ENCODE results near the gene TNFRSF19. TPM values are rescaled to one million over a fixed set of nuclear protein-coding genes. Genes with fewer than 3 reads are reported as not detected.

The TNFRSF19 gene
- total and polyA plus RNA-seq, 2 of the 13 experiments (the other 11 are each of a cell fraction or from before 2014, with no cell fraction given): 75.3 to 77.7 TPM

DNA sequence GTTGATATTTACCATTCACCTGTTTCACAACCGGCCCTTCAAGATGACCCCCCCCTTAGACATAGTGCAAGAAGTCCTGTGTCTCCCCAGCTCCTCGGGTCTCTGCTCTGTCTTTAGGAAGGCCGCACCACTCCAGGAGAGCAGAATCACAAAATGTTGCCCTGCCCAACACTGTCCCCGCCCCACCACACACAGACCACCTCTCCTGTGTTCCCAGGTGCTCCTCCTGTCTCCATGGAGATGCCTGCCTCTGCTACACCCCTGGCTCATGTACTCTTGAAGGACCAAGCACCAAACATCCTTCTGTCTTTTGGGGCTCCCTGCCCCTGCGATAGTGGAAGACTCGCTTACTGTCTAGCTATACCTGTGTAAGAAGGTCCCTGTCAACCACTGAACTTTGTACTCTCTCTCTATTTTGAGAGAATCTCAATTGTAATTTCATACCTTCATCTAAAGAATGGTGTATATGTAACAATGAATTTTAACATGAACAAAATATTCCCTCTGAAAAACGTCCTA, 9.6 kb upstream of the TNFRSF19 start (continued):
- TF ChIP-seq, protein P1, sequence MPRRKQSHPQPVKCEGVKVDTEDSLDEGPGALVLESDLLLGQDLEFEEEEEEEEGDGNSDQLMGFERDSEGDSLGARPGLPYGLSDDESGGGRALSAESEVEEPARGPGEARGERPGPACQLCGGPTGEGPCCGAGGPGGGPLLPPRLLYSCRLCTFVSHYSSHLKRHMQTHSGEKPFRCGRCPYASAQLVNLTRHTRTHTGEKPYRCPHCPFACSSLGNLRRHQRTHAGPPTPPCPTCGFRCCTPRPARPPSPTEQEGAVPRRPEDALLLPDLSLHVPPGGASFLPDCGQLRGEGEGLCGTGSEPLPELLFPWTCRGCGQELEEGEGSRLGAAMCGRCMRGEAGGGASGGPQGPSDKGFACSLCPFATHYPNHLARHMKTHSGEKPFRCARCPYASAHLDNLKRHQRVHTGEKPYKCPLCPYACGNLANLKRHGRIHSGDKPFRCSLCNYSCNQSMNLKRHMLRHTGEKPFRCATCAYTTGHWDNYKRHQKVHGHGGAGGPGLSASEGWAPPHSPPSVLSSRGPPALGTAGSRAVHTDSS (CRISPR knock-in tag; conservative IDR thresholded peaks at IDR 0.05): no peak
- TF ChIP-seq SMAD3 (CRISPR knock-in tag; IDR thresholded peaks at IDR 0.05): no peak
- TF ChIP-seq NFRKB (IDR thresholded peaks at IDR 0.05): no peak
- no peak for TF ChIP-seq ZNF768 (CRISPR knock-in tag; IDR thresholded peaks at IDR 0.05)
- TF ChIP-seq, protein P2, sequence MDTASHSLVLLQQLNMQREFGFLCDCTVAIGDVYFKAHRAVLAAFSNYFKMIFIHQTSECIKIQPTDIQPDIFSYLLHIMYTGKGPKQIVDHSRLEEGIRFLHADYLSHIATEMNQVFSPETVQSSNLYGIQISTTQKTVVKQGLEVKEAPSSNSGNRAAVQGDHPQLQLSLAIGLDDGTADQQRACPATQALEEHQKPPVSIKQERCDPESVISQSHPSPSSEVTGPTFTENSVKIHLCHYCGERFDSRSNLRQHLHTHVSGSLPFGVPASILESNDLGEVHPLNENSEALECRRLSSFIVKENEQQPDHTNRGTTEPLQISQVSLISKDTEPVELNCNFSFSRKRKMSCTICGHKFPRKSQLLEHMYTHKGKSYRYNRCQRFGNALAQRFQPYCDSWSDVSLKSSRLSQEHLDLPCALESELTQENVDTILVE (CRISPR knock-in tag; IDR thresholded peaks at IDR 0.05): no peak
- TF ChIP-seq, protein P3, sequence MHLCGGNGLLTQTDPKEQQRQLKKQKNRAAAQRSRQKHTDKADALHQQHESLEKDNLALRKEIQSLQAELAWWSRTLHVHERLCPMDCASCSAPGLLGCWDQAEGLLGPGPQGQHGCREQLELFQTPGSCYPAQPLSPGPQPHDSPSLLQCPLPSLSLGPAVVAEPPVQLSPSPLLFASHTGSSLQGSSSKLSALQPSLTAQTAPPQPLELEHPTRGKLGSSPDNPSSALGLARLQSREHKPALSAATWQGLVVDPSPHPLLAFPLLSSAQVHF (CRISPR knock-in tag; IDR thresholded peaks at IDR 0.05): no peak
- TF ChIP-seq SP5 (CRISPR knock-in tag; IDR thresholded peaks at IDR 0.05; ENCODE audit: borderline replicate concordance, low read depth): no peak
- TF ChIP-seq CREB1 (IDR thresholded peaks at IDR 0.05): no peak
- TF ChIP-seq CREB1 (CRISPR knock-in tag; IDR thresholded peaks at IDR 0.05): no peak
- no peak for TF ChIP-seq ZNF563 (CRISPR knock-in tag; IDR thresholded peaks at IDR 0.05)
- TF ChIP-seq ZFP62 (CRISPR knock-in tag; IDR thresholded peaks at IDR 0.05): no peak
- TF ChIP-seq AHR (CRISPR knock-in tag; IDR thresholded peaks at IDR 0.05): no peak
- TF ChIP-seq HNF4A (CRISPR knock-in tag; IDR thresholded peaks at IDR 0.05): no peak
